ENCODE data around the gene ZNF555.
"Not testable (repeated sequence)": the region's sequence is repeated elsewhere in the genome, so short reads cannot be mapped to it uniquely, and the experiment has no call there.

The ZNF555 gene

DNA sequence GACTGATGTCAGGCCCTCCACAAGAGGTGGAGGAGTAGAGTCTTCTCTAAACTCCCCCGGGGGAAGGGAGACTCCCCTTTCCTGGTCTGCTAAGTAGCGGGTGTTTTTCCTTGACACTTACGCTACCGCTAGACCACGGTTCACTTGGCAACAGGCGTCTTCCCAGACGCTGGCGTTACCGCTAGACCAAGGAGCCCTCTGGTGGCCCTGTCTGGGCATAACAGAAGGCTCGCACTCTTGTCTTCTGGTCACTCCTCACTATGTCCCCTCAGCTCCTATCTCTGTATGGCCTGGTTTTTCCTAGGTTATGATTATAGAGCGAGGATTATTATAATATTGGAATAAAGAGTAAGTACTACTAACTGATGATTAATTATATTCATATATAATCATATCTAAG is 30.9 kb downstream of the ZNF555 start:
- not testable (repeated sequence) for DNase-seq

DNA sequence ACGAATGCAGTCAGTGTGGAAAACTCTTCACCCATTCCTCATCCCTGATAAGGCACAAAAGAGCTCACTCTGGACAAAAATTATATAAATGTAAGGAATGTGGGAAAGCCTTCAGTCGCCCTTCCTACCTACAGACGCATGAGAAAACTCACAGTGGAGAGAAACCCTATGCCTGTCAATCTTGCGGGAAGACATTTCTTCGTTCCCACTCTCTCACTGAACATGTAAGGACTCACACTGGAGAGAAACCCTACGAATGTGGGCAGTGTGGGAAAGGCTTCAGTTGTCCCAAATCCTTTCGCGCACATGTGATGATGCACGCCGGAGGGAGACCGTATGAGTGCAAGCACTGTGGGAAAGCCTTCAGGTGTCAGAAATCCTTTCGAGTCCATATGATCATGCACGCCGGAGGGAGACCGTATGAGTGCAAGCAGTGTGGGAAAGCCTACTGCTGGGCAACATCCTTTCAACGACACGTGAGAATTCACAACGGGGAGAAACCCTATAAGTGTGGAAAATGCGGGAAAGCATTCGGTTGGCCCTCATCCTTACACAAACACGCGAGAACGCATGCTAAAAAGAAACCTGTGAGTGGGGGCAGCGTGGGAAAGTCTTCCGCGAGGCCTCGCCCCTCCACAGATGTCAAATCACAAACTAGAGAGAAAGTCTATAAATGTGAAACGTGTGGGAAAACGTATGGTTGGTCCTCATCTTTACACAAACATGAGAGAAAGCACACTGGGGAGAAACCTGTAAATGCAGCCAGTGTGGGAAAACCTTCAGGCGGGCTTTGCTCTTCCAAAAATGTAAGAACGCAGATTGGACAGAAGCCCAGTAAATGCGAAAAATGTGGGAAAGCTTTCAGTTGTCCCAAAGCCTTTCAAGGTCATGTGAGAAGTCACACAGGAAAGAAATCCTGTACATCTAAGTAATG is 36.4 kb downstream of the ZNF555 start:
- DNase-seq = no peak

DNA sequence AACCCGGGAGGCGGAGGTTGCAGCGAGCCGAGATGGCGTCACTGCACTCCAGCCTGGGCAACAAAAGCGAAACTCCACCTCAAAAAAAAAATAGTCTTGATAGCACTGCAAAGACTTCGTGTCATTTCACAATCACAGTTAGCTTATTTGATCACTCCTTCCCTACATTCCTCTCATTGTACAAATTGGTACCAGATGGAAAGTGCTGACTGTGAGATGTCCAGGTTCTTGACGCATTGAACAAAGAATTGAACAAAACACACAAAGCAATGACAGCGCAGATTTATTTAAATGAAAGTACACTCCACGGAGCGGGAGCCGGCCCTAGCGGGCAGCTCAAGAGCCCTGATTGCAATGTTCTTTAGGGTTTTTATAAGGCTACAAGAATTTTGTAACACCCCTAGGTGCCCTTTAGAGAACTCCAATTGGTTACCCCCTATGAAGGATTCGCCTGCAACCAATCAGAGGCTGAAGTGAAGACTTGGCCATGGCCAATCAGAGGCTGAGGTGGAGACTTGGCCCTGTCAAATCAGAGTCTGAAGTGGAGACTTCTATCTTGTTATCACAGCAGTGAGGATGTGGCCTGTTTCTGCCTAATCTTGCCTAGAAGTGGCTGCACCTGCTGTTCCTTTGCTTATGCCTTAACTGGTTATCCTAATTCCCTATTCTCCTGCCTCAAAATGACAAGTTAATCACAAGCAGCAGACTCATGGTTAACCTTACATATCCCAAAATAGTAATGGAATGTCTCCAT is 42.6 kb downstream of the ZNF555 start:
- no peak for DNase-seq

DNA sequence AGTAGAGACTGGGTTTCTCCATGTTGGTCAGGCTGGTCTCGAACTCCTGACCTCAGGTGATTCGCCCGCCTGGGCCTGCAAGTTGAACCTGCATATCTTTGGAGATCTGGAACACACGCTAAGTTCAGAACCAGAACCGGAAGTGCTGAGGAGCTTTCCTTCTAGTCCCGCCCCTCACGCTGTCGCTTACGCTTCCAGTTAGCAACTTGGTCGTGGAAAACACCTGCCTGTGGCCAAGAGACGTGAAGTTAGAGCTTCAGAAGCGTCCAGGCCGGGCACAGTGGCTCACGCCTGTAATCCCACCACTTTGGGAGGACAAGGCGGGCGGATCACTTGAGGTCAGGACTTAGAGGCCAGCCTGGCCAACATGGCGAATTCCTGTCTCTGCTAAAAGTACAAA is 44.5 kb downstream of the ZNF555 start:
- no peak for DNase-seq

DNA sequence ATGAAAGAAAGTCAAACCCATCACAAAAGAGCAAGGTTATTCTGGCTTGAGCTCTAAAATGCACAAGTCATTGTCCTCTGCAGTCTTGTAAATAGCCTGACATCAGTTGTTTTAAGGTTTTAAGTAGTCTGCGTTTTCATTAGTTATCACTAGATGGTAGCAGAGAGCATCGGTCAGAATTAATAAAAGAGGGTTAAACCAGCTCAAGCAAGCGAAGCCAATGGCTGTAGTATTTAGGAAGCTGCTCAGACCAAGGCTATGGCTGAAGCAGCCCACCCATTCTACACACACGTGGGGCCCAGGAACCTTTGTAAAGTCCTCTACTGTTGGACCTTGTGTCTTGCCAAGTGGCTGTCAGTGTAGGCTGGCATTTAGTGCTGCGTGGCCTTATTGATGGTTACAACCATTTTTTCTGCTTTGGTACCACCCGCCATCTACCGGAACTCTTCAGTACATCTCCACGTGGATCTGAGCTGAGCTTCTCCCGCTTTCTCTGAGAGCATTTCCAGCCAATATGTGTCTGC is 46.2 kb downstream of the ZNF555 start:
- DNase-seq = peak; percentile 37

DNA sequence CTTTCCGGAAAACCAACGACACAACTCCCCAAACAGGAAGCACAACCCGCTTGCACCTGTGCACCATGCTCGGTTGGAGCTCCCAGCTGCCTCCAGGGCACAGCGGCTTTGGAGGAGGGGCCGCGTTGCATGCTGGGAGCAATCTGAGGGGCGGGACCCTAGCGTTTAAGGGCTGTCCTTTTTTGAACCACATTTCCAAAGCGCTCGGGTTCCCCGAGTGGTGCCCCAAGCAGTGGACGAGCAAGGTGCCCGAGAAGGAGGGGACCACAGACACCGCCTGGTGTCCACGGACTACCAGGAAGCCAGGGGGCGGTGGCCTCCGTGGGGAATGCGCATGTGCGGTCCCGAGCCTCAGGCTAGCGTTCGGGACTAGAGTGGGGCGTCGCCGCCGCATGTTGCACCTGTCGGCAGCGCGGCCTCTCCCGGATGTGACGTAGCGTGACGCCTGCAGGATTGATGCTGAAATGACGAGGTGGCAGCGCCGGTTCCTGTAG is 47.5 kb downstream of the ZNF555 start:
- no peak for DNase-seq

DNA sequence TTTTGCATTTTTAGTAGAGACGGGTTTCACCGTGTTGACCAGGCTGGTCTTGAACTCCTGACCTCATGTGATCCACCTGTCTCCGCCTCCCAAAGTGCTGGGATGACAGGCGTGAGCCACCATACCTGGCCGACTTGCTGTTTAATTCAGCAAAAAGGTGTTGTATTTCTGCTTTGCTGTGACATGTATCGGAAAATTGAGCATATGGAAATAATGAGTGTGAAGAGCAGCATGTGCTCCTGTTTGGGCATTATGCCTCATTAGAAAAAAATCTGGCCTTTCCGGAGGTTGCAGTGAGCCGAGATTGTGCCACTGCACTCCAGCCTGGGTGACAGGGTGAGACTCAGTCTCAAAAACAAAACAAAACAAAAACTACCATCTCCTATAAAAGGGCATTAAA is 49.3 kb downstream of the ZNF555 start:
- not testable (repeated sequence) for DNase-seq

DNA sequence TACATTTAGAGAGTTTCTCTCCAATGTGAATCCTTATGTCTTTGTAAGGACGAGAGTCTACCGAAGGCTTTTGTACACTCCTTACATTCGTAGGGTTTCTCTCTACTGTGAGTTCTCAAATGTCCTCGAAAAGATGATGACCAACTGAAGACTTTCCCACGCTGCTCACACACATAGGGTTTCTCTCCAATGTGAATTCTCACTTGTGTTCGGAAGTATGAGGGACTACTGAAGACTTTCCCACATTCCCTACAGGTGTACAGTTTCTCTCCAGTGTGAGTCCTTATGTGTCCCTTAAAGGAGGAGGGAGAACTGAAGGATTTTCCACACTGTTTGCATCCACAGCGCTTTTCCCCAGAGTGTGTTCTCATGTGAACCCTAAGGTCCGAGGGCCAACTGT is 55.4 kb downstream of the ZNF555 start:
- no peak for DNase-seq

DNA sequence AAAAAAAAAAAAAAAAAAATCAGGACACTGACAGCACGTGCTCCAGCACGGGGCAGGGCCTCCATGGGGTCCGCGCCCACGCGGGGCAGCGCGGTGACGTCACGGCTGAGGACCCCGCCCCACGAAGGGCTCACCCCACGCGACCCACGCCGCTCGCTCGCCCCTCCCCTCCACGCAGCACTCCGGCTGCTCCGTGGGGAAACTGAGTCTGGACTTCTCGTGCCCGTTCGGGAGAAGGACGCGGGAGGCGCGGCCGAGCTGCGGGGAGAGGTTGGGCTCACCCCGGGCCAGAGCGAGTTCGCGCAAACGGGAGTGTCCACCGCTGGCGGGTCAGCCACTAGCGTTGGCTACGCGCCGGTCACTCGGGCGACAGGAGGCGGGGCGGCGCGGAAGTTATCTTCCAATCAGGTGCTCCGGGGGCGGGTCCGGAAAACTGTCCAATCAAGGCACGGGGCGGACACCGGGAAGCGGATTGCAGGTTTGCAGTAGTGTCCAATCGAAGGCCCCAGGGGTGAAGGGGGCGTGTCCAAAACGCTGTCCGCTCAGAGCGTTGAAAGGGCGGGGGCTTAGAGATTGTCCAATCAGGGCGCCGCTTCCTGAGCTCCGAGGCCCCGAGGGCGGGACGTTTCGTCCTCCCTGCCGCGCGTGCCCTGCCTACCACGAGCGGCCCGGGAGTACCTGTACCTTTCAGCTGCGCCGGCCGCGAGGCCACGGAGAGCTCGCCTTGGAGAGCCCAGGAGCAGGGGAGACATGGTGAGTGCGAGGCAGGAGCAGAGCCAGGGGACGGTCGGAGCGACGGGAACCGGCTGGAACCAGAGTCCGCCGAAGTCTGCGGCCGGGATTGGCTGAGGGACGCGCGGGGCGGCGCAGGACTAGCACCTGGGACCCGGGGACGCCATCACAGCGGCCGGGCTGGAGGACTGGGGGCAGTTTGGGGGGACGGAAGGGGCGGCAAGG is 59.3 kb downstream of the ZNF555 start, which contains the start of gene ZNF57:
ZNF57 (plus strand) TSS at position 633 of the 957 bp plus-strand sequence; CDS start at position 751, 118 bp downstream.
- peak; percentile 99 for DNase-seq

DNA sequence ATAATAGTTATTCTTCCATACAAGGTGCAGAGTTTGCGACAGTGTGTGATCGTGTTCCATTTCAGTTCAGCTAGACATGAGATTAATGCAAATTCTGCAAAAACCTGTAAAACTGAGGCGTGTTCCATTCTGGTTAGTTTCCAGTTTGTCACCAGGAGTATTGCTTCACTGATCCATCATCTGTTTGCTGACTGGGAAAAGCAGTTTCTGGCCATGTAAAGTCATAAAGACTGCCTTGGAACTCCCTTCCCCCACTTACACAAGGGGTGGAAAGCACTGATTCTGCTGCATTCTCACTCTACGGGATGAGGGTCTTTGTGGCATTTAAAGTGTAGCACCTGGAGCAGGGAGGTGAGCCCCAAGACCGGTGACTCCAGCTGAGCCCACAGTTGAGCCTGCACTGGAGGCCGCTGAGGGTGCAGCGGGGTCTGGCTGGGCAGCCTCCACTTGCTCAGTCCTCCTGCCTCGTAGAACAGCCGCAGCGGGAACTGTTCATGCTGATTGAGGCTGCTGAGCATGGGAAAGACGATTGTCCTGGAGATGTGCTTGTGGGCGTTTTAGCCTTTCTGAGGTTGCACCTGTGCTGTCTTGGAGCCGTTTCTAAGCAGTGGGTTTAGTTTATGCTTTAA is 61.4 kb downstream of the ZNF555 start:
- DNase-seq = no peak

DNA sequence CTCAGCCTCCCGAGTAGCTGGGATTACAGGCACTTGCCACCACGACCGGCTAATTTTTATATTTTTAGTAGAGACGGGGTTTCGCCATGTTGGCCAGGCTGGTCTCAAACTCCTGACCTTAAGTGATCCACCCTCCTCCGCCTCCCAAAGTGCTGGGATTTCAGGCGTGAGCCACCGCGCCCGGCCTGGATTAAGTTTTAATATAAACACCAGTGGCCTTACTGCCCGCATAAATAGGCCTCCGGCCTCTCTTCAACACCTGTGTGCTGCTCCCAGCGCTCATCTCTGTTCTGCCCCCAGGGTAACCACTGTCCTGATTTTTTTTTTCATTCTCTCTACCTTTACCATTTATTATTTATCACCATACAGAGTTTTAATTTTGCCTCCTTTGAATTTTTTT is 62.1 kb downstream of the ZNF555 start:
- not testable (repeated sequence) for DNase-seq

DNA sequence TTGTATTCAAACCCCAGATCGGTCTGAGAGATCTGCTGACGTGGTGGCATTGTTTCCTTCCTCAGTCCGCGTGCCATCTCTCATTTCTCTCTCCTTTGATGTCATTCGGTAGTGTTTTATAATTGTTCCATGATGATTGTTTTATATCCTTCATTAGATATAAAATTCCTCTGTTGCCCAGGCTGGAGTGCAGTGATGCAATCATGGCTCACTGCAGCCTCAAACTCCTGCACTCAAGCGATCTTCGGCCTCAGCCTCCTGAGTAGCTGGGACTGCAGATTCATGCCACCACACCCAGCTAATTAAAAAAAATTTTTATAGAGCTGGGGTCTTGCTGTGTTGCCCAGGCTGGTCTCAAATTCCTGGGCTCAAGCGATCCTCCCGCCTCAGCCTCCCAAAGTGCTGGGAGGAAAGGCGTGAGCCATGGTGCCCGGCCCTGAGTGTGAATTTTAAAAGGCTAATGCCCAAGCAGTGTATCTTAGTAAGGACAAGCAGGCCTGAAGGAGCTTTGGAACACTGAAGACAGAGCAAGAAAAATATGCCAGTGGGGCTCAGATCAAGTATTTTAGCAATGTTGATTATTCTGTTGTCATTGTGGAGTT is 64.7 kb downstream of the ZNF555 start:
- DNase-seq = no peak

DNA sequence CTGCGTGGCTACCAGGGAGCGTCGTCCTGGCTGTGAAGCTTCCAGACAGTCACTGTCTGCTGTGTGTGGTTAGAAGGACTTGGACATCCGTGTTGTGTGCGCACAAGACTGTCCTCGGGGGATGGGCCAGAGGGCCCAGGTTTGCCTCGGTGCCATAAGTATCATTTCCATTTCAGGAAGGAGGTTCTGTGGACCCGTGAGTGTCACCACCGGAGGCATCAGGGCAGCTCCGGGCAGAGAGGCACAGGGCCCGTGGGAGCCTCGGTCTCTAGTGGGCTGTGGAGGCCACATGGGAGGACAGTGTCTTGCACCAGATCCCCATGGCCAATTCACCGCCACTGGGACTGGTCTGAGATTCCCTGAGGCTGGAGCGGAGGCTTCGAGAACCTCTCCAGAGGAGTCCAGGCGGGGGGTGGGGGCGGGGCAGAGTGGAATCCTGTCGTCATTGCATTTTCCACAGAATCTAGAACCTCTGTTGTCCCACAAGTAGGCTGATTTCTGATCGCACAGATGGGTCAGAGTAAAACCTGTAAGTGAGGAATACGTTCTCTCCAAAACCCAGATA is 65.4 kb downstream of the ZNF555 start:
- no peak for DNase-seq
